T-cell (primary cell): Measurements from ENCODE around the gene LGALS3BP. TPM values are rescaled to one million over a fixed set of nuclear protein-coding genes. Genes with fewer than 3 reads are reported as not detected.
"Not testable (repeated sequence)": the region's sequence is repeated elsewhere in the genome, so short reads cannot be mapped to it uniquely, and the experiment has no call there.

Experiments
- ATAC-seq, 4 experiments: fragments of 200-7000 bp in 3 of 4; fragments of 150-1000 bp in 1 of 4; cut with Tn5 transposase; replicated peaks in 1 of 4; 1 replicate in 3 of 4; 2 replicates in 1 of 4; pipeline ENCODE4 v1.10.0; 2021; ENCODE audit warnings: moderate library complexity in 3 of 4, mild to moderate bottlenecking in 2 of 4, moderate number of reproducible peaks in 1 of 4
- CTCF ChIA-PET, 2 donors: fragments of 300-600 bp; sonication (Branson Sonifier 250); formaldehyde crosslinking; loops; one replicate each; lab custom pipeline; 2022; ENCODE audit warnings: antibody characterized with exemption in 2 of 2; lab: Charles Lee
- POLR2A ChIA-PET, 2 donors: fragments of 300-600 bp; sonication (Branson Sonifier 250); formaldehyde crosslinking; loops; one replicate each; lab custom pipeline; 2022; ENCODE audit warnings: antibody characterized with exemption in 2 of 2; lab: Charles Lee
- DNase-seq, 35 experiments: peaks; one replicate each; pipeline versions ENCODE4 v3.0.0 to v3.0.0-alpha.2; 2013 to 2023
- H3K27ac ChIP-seq: one replicate; pipeline ENCODE4 v1.5.1; 2013; ENCODE audit warnings: low read length
- H3K27me3 ChIP-seq, 2 experiments: replicated peaks in 1 of 2; 1 replicate in 1 of 2; 2 replicates in 1 of 2; pipeline versions ENCODE4 v1.6.1 to v1.7.0; 2013; ENCODE audit warnings: low read length in 1 of 2, mixed read lengths in 1 of 2; ENCODE audit not compliant: control insufficient read depth in 2 of 2, insufficient read depth in 2 of 2; ENCODE audit errors: extremely low read depth in 1 of 2
- H3K36me3 ChIP-seq, 2 donors: 1 replicate in 1 of 2; 2 replicates in 1 of 2; pipeline versions ENCODE4 v1.6.1 to v1.7.0; 2013; ENCODE audit warnings: low read length in 1 of 2; ENCODE audit not compliant: control insufficient read depth in 2 of 2, insufficient read depth in 1 of 2; ENCODE audit errors: extremely low read depth in 1 of 2
- H3K4me1 ChIP-seq, 2 experiments: 1 replicate in 1 of 2; 2 replicates in 1 of 2; pipeline versions ENCODE4 v1.6.1 to v1.7.0; 2013; ENCODE audit warnings: low read length in 2 of 2, mixed read lengths in 1 of 2; ENCODE audit not compliant: insufficient read depth in 2 of 2, control insufficient read depth in 1 of 2; ENCODE audit errors: extremely low read depth in 1 of 2
- H3K4me3 ChIP-seq, 2 donors: 1 replicate in 1 of 2; 2 replicates in 1 of 2; pipeline versions ENCODE4 v1.5.1 to v1.7.0; 2013; ENCODE audit warnings: mild to moderate bottlenecking in 2 of 2, low read length in 1 of 2, moderate library complexity in 1 of 2; ENCODE audit not compliant: control insufficient read depth in 1 of 2; ENCODE audit errors: extremely low read depth in 1 of 2
- H3K9me3 ChIP-seq: 2 replicates; pipeline ENCODE4 v1.7.0; 2013
- H3K27ac Mint-ChIP-seq, 2 donors: one replicate each; pipeline ENCODE4 v1.8.0; 2020 to 2021; ENCODE audit warnings: mild to moderate bottlenecking in 2 of 2, mixed read lengths in 2 of 2
- H3K27me3 Mint-ChIP-seq, 2 donors: one replicate each; pipeline ENCODE4 v1.8.0; 2021 to 2022; ENCODE audit warnings: mixed read lengths in 2 of 2
- H3K36me3 Mint-ChIP-seq: one replicate; pipeline ENCODE4 v1.8.0; 2021; ENCODE audit warnings: mixed read lengths
- H3K4me1 Mint-ChIP-seq, 3 donors: one replicate each; pipeline ENCODE4 v1.8.0; 2020 to 2022; ENCODE audit warnings: mixed read lengths in 3 of 3, mild to moderate bottlenecking in 1 of 3
- H3K4me3 Mint-ChIP-seq, 3 donors: one replicate each; pipeline ENCODE4 v1.8.0; 2020 to 2022; ENCODE audit warnings: mild to moderate bottlenecking in 3 of 3, mixed read lengths in 3 of 3, moderate library complexity in 3 of 3
- H3K9me3 Mint-ChIP-seq, 3 donors: one replicate each; pipeline ENCODE4 v1.8.0; 2020 to 2022; ENCODE audit warnings: mixed read lengths in 3 of 3
- WGBS: methylation state at CpG from one replicate; pipeline ENCODE4 v1.1.5; 2013; ENCODE audit warnings: missing lambda C conversion rate; ENCODE audit not compliant: insufficient coverage; 5-methylcytosine and 5-hydroxymethylcytosine counted together
- total RNA-seq, 35 experiments: library from RNA in 6 of 35; stranded (reverse) in 6 of 35; fragments of 120-200 nt in 1 of 35; gene quantifications; one replicate each; pipeline versions ENCODE4 v1.2.1 to v1.2.4 and lab custom pipeline; 2013 to 2026

LGALS3BP gene
- total RNA-seq, 5 donors from 2014 or later (not counting 1 experiment from before 2014, with no cell fraction given) = 28.2 to 80.7 (median 51.6) TPM

DNA sequence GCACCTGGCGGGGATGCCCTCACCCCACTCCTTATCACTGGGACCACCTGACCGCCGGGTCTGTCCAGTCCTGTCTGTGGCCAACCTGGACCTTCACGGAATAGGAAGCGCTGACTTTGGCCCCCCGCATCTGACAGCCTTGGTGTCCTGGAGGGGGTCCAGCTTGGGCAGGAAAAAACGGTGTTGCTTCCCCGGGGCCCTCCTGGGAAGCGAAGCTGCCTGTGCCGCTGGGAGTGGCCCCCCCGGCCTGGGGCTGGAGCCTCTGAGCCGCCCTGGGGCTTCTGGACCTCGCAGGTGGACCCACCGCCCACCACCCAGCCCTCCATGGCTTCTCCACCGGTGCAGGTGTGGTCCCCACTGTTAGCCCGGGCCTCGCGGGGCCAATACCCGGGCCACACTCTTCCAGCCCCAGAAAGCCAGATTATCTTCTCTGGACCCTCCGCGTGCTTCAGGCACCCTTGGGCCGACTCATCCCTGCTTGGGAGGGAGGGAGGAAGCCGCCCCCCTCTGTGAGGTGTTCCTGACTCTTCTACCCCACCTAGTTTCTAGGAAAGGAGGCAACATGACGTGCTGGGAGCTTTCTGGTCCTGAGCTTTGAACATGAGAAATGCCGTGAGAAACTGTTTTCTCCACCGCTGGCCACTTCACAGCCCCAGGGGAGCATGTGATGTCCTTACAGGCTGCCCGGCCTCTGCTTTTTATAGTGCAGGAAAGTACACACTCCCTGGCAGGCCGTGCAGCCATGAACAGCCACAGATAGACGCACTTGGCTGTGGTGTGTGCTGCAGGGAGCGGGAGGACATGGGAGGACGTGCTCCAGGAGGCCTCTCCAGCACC lies 45.4 kb upstream of the LGALS3BP start:
- WGBS = 77% methylated on average over 19 of the region's 31 CpGs
- POLR2A ChIA-PET = no interaction called here
- Histone ChIP-seq H3K27ac (no peak overlapping the region), H3K27me3 (peaks cover 0 to 60% of the 10 kb centered on the region in 2 experiments), H3K36me3 (no peaks in the 10 kb centered on the region), H3K9me3 (no peaks in the 10 kb centered on the region), H3K4me3 (peak overlapping the region; percentile 19 to 71), H3K4me1 (peaks cover 0 to 18% of the 10 kb centered on the region in 2 experiments)
- Mint-ChIP-seq H3K36me3 (no peaks in the 10 kb centered on the region), H3K4me1 (peaks cover 6 to 13% (median 8%) of the 10 kb centered on the region in 3 donors), H3K27ac (no peak overlapping the region), H3K27me3 (peaks cover 7 to 53% of the 10 kb centered on the region in 2 donors), H3K9me3 (no peaks in the 10 kb centered on the region), H3K4me3 (peak overlapping the region; percentile 64 to 85 (median 66))
- CTCF ChIA-PET = no interaction called here
- no peak for DNase-seq
- ATAC-seq = no peak

- Histone ChIP-seq H3K9me3 (no peaks in the 10 kb centered on the region), H3K27ac (no peak within 1 kb of the TSS), H3K36me3 (no peaks in the 10 kb centered on the region), H3K4me1 (peaks cover 0 to 18% of the 10 kb centered on the region in 2 experiments), H3K27me3 (peaks cover 0 to 56% of the 10 kb centered on the region in 2 experiments), H3K4me3 (peak within 1 kb of the TSS; percentile 49 to 71)
- CTCF ChIA-PET = no interaction called here
- peak in 17 of 35 experiments; percentile 9 to 50 (median 24) for DNase-seq
- Mint-ChIP-seq H3K27ac (peak within 1 kb of the TSS; percentile 8 to 11), H3K9me3 (no peaks in the 10 kb centered on the region), H3K27me3 (peaks cover 7 to 48% of the 10 kb centered on the region in 2 donors), H3K4me3 (peak within 1 kb of the TSS; percentile 83 to 85 (median 84)), H3K36me3 (no peaks in the 10 kb centered on the region), H3K4me1 (peaks cover 6 to 13% (median 8%) of the 10 kb centered on the region in 3 donors)
- POLR2A ChIA-PET = no interaction called here
- WGBS = 4% methylated on average over 54 of the region's 77 CpGs
- ATAC-seq = peak; percentile 67 to 79 (median 72)
Measured at GRCh38 chr17:79023886-79024771, 44.4 kb upstream of the LGALS3BP start, which contains the start of gene C1QTNF1. Gene C1QTNF1 (plus strand): TSS chr17:79024169. CDS start chr17:79043969, 19,800 bp downstream.

- Histone ChIP-seq H3K27me3 (peaks cover 0 to 49% of the 10 kb centered on the region in 2 experiments), H3K27ac (no peak overlapping the region), H3K4me1 (peaks cover 0 to 18% of the 10 kb centered on the region in 2 experiments), H3K4me3 (no peak overlapping the region), H3K9me3 (no peaks in the 10 kb centered on the region), H3K36me3 (no peaks in the 10 kb centered on the region)
- Mint-ChIP-seq H3K9me3 (no peaks in the 10 kb centered on the region), H3K4me3 (peak overlapping the region; percentile 59 to 85 (median 64)), H3K4me1 (peaks cover 6 to 13% (median 8%) of the 10 kb centered on the region in 3 donors), H3K36me3 (no peaks in the 10 kb centered on the region), H3K27ac (no peak overlapping the region), H3K27me3 (peaks cover 7 to 42% of the 10 kb centered on the region in 2 donors)
- 90% methylated on average over 3 of the region's 12 CpGs for WGBS
- ChIA-PET CTCF (no interaction called here), POLR2A (no interaction called here)
- DNase-seq (no peak), ATAC-seq (no peak)
Measured at GRCh38 chr17:79023180-79023705, 43.5 kb upstream of the LGALS3BP start.

- H3K27me3 Mint-ChIP-seq = peaks cover 7 to 35% of the 10 kb centered on the region in 2 donors
- no peak for ATAC-seq
- CTCF ChIA-PET = no interaction called here
- Histone ChIP-seq H3K4me1 (peaks cover 0 to 18% of the 10 kb centered on the region in 2 experiments), H3K9me3 (no peaks in the 10 kb centered on the region), H3K36me3 (no peaks in the 10 kb centered on the region), H3K4me3 (no peak overlapping the region), H3K27me3 (peaks cover 0 to 42% of the 10 kb centered on the region in 2 experiments), H3K27ac (no peak overlapping the region)
- no peaks in the 10 kb centered on the region for H3K36me3 Mint-ChIP-seq
- no peaks in the 10 kb centered on the region for H3K9me3 Mint-ChIP-seq
- 81% methylated on average over 6 of the region's 9 CpGs for WGBS
- POLR2A ChIA-PET = no interaction called here
- peaks cover 6 to 13% (median 8%) of the 10 kb centered on the region in 3 donors for H3K4me1 Mint-ChIP-seq
- no peak for DNase-seq
- peak overlapping the region in 1 of 3 donors; percentile 85 for H3K4me3 Mint-ChIP-seq
- no peak overlapping the region for H3K27ac Mint-ChIP-seq
Measured at GRCh38 chr17:79022507-79022991, 42.8 kb upstream of the LGALS3BP start.

DNA sequence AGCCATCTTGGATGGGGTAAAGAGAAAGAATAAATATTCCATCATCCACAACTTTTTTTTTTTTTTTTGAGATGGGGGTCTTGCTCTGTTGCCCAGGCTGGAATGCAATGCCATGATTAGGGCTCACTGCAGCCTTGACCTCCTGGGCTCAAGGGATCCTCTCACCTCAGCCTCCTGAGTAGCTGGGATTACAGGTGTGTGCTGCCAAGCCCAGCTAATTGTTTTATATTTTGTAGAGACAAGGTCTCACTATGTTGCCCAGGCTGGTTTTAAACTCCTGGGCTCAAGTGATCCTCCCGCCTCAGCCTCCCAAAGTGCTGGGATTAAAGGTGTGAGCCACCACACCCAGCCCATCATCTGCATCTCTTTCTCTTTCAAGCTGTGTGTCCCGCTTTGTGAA lies 42.2 kb upstream of the LGALS3BP start:
- H3K4me3 ChIP-seq, H3K4me3 Mint-ChIP-seq, H3K27ac Mint-ChIP-seq, H3K36me3 Mint-ChIP-seq, DNase-seq, ATAC-seq, POLR2A ChIA-PET, H3K36me3 ChIP-seq, H3K27ac ChIP-seq, H3K9me3 Mint-ChIP-seq, CTCF ChIA-PET, H3K9me3 ChIP-seq: not testable (repeated sequence)
- H3K27me3 Mint-ChIP-seq = peaks cover 7 to 32% of the 10 kb centered on the region in 2 donors
- peaks cover 0 to 18% of the 10 kb centered on the region in 2 experiments for H3K4me1 ChIP-seq
- 95% methylated on average over 2 of the region's 2 CpGs for WGBS
- H3K27me3 ChIP-seq = peaks cover 0 to 36% of the 10 kb centered on the region in 2 experiments
- H3K4me1 Mint-ChIP-seq = peaks cover 6 to 13% (median 8%) of the 10 kb centered on the region in 3 donors
